HFFc6 (cell line): ENCODE results near the gene TSKS. TPM values are rescaled to one million over a fixed set of nuclear protein-coding genes. Genes with fewer than 3 reads are reported as not detected.

Experiments
- DNase-seq: peaks from one replicate; pipeline ENCODE4 v3.0.0-alpha.2; 2018
- H3K27ac Mint-ChIP-seq: 2 replicates; pipeline ENCODE4 v1.8.0; 2020; ENCODE audit warnings: mild to moderate bottlenecking, mixed read lengths
- H3K27me3 Mint-ChIP-seq: 2 replicates; pipeline ENCODE4 v1.8.0; 2021; ENCODE audit warnings: mild to moderate bottlenecking, moderate library complexity, mixed read lengths; ENCODE audit not compliant: insufficient read depth
- H3K36me3 Mint-ChIP-seq: 2 replicates; pipeline ENCODE4 v1.8.0; 2021; ENCODE audit warnings: low read depth, mixed read lengths
- H3K4me1 Mint-ChIP-seq: 2 replicates; pipeline ENCODE4 v1.8.0; 2020; ENCODE audit warnings: low read depth, mixed read lengths
- H3K4me3 Mint-ChIP-seq: 2 replicates; pipeline ENCODE4 v1.8.0; 2020; ENCODE audit warnings: mild to moderate bottlenecking, moderate library complexity, mixed read lengths
- H3K9me3 Mint-ChIP-seq: 2 replicates; pipeline ENCODE4 v1.8.0; 2020; ENCODE audit warnings: mild to moderate bottlenecking, mixed read lengths
- total RNA-seq, 6 experiments: library from RNA; stranded (reverse); fragmentation: NEBNext Ultra II Directional; extraction: Animal tissue kit (Norgen Biotek cat#: 25700); gene quantifications; 2 replicates in 1 of 6; 3 replicates in 5 of 6; pipeline ENCODE4 v1.2.3, GENCODE V29; 2021
- TF ChIP-seq, protein P1 (sequence below): fragments of 200-600 bp; sonication (generic); IDR thresholded peaks from 2 replicates; pipeline ENCODE4 v1.5.0; 2021; ENCODE audit warnings: antibody characterized with exemption, mild to moderate bottlenecking

TSKS gene
- total RNA-seq, 6 experiments from 2014 or later: not detected

DNA sequence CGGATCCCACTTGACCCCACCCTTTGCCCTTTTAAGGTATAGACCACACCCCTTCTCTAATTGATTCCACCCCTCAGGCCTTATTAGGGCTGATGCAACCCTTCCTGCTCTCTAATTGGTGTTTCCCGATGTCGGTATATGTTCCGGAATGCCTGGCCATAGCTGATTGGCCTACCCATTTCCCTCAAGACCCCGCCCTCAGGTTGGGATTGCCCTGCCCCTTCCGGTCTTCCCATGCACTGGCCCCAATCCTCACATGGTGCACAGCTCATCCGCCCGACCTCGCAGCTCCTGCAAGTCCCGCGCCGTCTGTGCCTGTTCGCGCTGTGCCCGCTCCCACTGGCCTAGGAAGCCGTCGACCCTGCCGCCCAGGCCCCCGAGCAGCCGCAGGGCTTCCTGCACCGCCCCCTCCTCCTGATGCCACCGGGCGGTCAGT is 18.1 kb downstream of the TSKS start:
- no peak for DNase-seq
- peaks cover 2% of the 10 kb centered on the region; the same call in 1 of the 2 replicates for H3K27me3 Mint-ChIP-seq
- H3K4me3 Mint-ChIP-seq: no peak overlapping the region

GRCh38 chr19:49741210-49741844 is 21.8 kb downstream of the TSKS start:
- no peaks in the 10 kb centered on the region for H3K36me3 Mint-ChIP-seq
- no peak overlapping the region for H3K27ac Mint-ChIP-seq
- no peak for DNase-seq
- H3K4me3 Mint-ChIP-seq: no peak overlapping the region
- TF ChIP-seq, protein P1, sequence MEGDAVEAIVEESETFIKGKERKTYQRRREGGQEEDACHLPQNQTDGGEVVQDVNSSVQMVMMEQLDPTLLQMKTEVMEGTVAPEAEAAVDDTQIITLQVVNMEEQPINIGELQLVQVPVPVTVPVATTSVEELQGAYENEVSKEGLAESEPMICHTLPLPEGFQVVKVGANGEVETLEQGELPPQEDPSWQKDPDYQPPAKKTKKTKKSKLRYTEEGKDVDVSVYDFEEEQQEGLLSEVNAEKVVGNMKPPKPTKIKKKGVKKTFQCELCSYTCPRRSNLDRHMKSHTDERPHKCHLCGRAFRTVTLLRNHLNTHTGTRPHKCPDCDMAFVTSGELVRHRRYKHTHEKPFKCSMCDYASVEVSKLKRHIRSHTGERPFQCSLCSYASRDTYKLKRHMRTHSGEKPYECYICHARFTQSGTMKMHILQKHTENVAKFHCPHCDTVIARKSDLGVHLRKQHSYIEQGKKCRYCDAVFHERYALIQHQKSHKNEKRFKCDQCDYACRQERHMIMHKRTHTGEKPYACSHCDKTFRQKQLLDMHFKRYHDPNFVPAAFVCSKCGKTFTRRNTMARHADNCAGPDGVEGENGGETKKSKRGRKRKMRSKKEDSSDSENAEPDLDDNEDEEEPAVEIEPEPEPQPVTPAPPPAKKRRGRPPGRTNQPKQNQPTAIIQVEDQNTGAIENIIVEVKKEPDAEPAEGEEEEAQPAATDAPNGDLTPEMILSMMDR: no peak
- H3K9me3 Mint-ChIP-seq: peaks cover 5% of the 10 kb centered on the region; the same call in 1 of the 2 replicates
- H3K27me3 Mint-ChIP-seq: no peaks in the 10 kb centered on the region; the same call in 1 of the 2 replicates
- no peaks in the 10 kb centered on the region for H3K4me1 Mint-ChIP-seq

More for the DNA sequence above, 18.1 kb downstream of the TSKS start:
- TF ChIP-seq, protein P1: no peak
- H3K9me3 Mint-ChIP-seq: peaks cover 5% of the 10 kb centered on the region; the same call in 1 of the 2 replicates
- H3K4me1 Mint-ChIP-seq: peaks cover 9% of the 10 kb centered on the region
- no peaks in the 10 kb centered on the region for H3K36me3 Mint-ChIP-seq
- H3K27ac Mint-ChIP-seq: no peak overlapping the region

- H3K27ac Mint-ChIP-seq: no peak overlapping the region
- no peaks in the 10 kb centered on the region; the same call in none of the 2 replicates for H3K27me3 Mint-ChIP-seq
- H3K36me3 Mint-ChIP-seq: no peaks in the 10 kb centered on the region
- DNase-seq: no peak
- TF ChIP-seq, protein P1: no peak
- no peak overlapping the region for H3K4me3 Mint-ChIP-seq
- no peaks in the 10 kb centered on the region for H3K4me1 Mint-ChIP-seq
- no peaks in the 10 kb centered on the region; the same call in 1 of the 2 replicates for H3K9me3 Mint-ChIP-seq
Measured at GRCh38 chr19:49739933-49740332, 23.2 kb downstream of the TSKS start.

GRCh38 chr19:49739098-49739497 is 24.0 kb downstream of the TSKS start:
- H3K4me3 Mint-ChIP-seq: no peak overlapping the region
- no peak for DNase-seq

DNA sequence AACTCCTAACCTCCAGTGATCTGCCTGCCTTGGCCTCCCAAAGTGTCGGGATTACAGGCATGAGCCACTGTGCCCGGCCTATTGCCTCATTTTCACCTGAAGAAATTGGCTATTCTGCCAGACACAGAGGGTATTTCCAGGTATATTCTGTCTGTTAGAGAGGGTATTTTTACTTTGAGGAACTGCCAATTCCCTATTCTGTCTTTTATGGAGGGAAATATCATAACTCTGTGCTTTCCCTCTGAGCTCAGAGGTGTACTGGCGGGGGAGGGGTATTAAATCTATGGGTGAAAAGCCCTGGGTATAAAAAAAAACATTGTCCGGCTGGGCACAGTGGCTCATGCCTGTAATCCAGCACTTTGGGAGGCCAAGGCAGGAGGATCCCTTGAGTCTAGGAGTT is 24.8 kb downstream of the TSKS start:
- DNase-seq: no peak
- Mint-ChIP-seq H3K27me3 (no peaks in the 10 kb centered on the region; the same call in none of the 2 replicates), H3K4me3 (no peak overlapping the region), H3K9me3 (no peaks in the 10 kb centered on the region), H3K36me3 (no peaks in the 10 kb centered on the region), H3K4me1 (no peaks in the 10 kb centered on the region), H3K27ac (no peak overlapping the region)
- TF ChIP-seq, protein P1: no peak

More at GRCh38 chr19:49739098-49739497, 24.0 kb downstream of the TSKS start:
- Mint-ChIP-seq H3K36me3 (no peaks in the 10 kb centered on the region), H3K4me1 (no peaks in the 10 kb centered on the region), H3K27ac (no peak overlapping the region), H3K9me3 (no peaks in the 10 kb centered on the region; the same call in 1 of the 2 replicates), H3K27me3 (no peaks in the 10 kb centered on the region; the same call in none of the 2 replicates)
- TF ChIP-seq, protein P1: no peak
